ENCODE data around the gene TP53TG5.

- no peak for TF ChIP-seq CTCF (IDR thresholded peaks at IDR 0.05 in 4 of 5, conservative IDR thresholded peaks at IDR 0.05 in 1 of 5)
- no peak for TF ChIP-seq POLR2A (IDR thresholded peaks at IDR 0.05)
Measured at GRCh38 chr20:45377269-45377668, 856 bp downstream of the TP53TG5 start.

Measured in gastrocnemius medialis (tissue), 4 donors.